ENCODE measurements around the gene TMEM185A. TPM values are rescaled to one million over a fixed set of nuclear protein-coding genes. Genes with fewer than 3 reads are reported as not detected.

Gene TMEM185A
- total and polyA plus RNA-seq, 3 donors from 2014 or later, result 48.7 to 66.0 (median 64.3) TPM

DNA sequence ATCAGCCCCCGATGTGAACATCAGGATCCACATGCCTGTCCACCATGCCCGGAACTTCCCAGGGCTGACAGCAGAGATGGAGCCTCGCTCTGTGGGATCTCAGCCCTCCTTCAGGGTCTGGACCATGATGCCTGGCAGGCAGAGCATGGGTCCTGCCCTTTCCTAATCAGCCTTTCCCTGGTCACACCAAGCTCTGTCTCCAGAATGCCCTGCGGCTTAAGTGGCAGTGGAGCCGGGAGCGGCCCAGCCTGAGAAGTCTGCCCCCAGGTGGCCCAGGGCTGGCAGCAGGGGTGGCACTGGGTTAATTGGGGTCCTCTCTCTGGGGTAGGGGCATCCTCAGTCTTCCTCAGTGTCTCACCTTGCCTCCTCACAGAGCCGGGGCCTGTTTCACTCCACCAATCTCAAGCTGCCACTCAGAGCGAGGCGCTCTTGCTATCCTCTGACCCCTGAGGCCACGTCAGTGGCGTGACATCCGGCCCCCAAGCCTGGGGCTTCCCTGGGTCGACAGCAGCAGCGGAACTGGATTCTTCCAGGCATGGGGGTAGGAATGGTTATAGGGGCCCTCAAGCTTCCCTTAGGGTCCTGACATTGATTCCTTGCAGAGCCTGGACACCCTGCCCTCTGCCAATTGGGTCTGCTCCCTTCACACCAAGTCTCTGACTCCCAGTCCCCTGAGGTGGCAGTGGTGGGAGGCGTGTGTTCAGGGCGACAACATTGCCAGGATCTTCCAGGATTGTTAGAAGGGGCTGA lies 20.8 kb upstream of the TMEM185A start:
- Histone ChIP-seq H3K9me3 (no peaks in the 10 kb centered on the region), H3K4me3 (no peak overlapping the region), H3K27me3 (no peaks in the 10 kb centered on the region), H3K36me3 (ENCODE audit: low read depth, missing control alignments) (no peaks in the 10 kb centered on the region), H3K4me1 (no peaks in the 10 kb centered on the region), H3K27ac (no peak overlapping the region)
- WGBS, 2 donors, result 90% methylated on average over 11 of the region's 16 CpGs; no CpG with 5 or more reads in 1 of the 2 donors
- DNase-seq, result no peak
- TF ChIP-seq, protein P1, sequence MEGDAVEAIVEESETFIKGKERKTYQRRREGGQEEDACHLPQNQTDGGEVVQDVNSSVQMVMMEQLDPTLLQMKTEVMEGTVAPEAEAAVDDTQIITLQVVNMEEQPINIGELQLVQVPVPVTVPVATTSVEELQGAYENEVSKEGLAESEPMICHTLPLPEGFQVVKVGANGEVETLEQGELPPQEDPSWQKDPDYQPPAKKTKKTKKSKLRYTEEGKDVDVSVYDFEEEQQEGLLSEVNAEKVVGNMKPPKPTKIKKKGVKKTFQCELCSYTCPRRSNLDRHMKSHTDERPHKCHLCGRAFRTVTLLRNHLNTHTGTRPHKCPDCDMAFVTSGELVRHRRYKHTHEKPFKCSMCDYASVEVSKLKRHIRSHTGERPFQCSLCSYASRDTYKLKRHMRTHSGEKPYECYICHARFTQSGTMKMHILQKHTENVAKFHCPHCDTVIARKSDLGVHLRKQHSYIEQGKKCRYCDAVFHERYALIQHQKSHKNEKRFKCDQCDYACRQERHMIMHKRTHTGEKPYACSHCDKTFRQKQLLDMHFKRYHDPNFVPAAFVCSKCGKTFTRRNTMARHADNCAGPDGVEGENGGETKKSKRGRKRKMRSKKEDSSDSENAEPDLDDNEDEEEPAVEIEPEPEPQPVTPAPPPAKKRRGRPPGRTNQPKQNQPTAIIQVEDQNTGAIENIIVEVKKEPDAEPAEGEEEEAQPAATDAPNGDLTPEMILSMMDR (IDR thresholded peaks at IDR 0.05), result no peak
- TF ChIP-seq POLR2A (IDR thresholded peaks at IDR 0.05), result no peak
- intact Hi-C loops (cut with DNase I; ENCODE audit: low total_unique reads), result no loop called here

GRCh38 chrX:149650162-149650561 lies 18.6 kb upstream of the TMEM185A start:
- Histone ChIP-seq H3K4me3 (no peak overlapping the region), H3K4me1 (no peaks in the 10 kb centered on the region), H3K27me3 (no peaks in the 10 kb centered on the region), H3K27ac (no peak overlapping the region), H3K36me3 (ENCODE audit: low read depth, missing control alignments) (no peaks in the 10 kb centered on the region), H3K9me3 (no peaks in the 10 kb centered on the region)
- intact Hi-C loops (cut with DNase I; ENCODE audit: low total_unique reads), result no loop called here
- TF ChIP-seq, protein P1 (IDR thresholded peaks at IDR 0.05), result no peak
- TF ChIP-seq POLR2A (IDR thresholded peaks at IDR 0.05), result no peak
- 92 to 98% methylated on average over 5 of the region's 5 CpGs for WGBS, 2 donors
- no peak for DNase-seq

DNA sequence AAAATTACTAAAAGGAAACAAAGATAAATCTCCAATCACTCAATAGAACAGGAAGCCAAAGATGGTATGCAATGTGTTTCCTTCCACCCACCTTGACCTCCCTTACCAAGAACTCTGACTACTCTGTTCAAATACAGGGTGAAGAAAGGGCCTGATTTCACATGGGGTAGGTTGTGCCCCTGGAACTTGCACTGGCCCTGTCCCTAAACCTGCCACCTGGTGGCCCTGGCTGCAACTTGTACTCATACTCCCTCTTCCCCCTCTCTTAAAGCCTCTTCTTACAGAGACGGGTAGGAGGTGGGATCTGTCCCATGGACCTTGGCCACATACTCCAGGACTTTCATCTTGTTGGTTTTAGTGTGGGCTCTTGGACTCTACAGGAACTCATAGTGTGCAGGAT lies 17.3 kb upstream of the TMEM185A start:
- no peaks in the 10 kb centered on the region for H3K9me3 ChIP-seq
- intact Hi-C loops (cut with DNase I; ENCODE audit: low total_unique reads), result no loop called here
- no peak overlapping the region for H3K27ac ChIP-seq
- WGBS, 2 donors, result 73 to 100% methylated on average over 1 of the region's 1 CpG
- no peaks in the 10 kb centered on the region for H3K27me3 ChIP-seq
- TF ChIP-seq, protein P1 (IDR thresholded peaks at IDR 0.05), result no peak
- TF ChIP-seq POLR2A (IDR thresholded peaks at IDR 0.05), result no peak
- no peak overlapping the region for H3K4me3 ChIP-seq
- DNase-seq, result no peak
- no peaks in the 10 kb centered on the region for H3K4me1 ChIP-seq
- no peaks in the 10 kb centered on the region for H3K36me3 ChIP-seq (ENCODE audit: low read depth, missing control alignments)

DNA sequence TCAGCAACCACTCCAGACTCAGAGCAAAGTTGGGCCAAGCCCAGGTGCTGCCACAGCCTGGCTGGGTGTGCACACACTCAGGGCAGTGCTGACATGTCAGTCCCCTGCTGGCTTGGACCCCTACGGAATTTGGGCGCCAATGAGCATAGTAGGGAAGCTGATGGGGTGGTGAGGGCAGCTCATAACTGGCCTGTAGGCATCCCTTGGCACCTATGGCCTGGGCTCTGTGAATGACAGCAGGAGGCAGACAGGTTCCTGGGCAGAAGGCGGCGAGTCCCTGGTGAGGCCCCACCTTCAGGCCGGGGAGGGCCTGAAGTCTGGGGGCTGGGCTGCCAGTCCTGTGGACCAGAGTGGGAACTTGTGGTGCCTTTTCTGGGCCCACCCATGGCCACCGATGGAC lies 15.9 kb upstream of the TMEM185A start:
- H3K27ac ChIP-seq, result no peak overlapping the region
- 90% methylated on average over 4 of the region's 6 CpGs; no CpG with 5 or more reads in 1 of the 2 donors for WGBS, 2 donors
- no peak for DNase-seq
- TF ChIP-seq POLR2A (IDR thresholded peaks at IDR 0.05), result no peak
- TF ChIP-seq, protein P1 (IDR thresholded peaks at IDR 0.05), result no peak
- H3K9me3 ChIP-seq, result no peaks in the 10 kb centered on the region
- no peaks in the 10 kb centered on the region for H3K4me1 ChIP-seq
- no peaks in the 10 kb centered on the region for H3K36me3 ChIP-seq (ENCODE audit: low read depth, missing control alignments)
- no peak overlapping the region for H3K4me3 ChIP-seq
- no peaks in the 10 kb centered on the region for H3K27me3 ChIP-seq
- intact Hi-C loops (cut with DNase I; ENCODE audit: low total_unique reads), result no loop called here

DNA sequence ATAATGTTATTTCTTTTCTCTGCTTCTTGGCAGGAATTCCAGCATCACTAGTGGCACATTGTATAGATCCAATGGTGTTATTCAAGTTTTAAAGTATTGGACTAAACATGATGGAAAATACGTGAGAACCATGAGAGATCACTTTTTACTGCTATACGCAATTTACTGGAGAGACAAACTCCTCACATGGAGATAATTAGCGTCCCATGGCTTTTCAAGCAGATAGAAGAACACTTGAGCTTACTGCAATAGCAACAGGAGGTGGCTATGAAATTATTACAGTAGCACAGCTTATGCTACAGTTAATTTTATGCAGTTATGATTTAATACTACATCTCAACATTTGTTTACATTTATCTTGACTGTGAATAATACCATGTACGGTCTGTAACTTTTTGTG lies 11.9 kb upstream of the TMEM185A start:
- Histone ChIP-seq H3K9me3 (no peaks in the 10 kb centered on the region), H3K27ac (no peak overlapping the region), H3K4me3 (no peak overlapping the region), H3K36me3 (ENCODE audit: low read depth, missing control alignments) (no peaks in the 10 kb centered on the region), H3K27me3 (no peaks in the 10 kb centered on the region), H3K4me1 (no peaks in the 10 kb centered on the region)
- intact Hi-C loops (cut with DNase I; ENCODE audit: low total_unique reads), result no loop called here
- no peak for TF ChIP-seq POLR2A (IDR thresholded peaks at IDR 0.05)
- TF ChIP-seq, protein P1 (IDR thresholded peaks at IDR 0.05), result no peak
- 69 to 79% methylated on average over 4 of the region's 4 CpGs for WGBS, 2 donors
- DNase-seq, result no peak

Measured in testis (tissue), 3 donors.